ENCODE data around the gene UNCX. TPM values are rescaled to one million over a fixed set of nuclear protein-coding genes. Genes with fewer than 3 reads are reported as not detected.

UNCX gene
- total and polyA plus RNA-seq, 3 donors from 2014 or later: 0.24 TPM; not detected in 2

- no peak for DNase-seq
- TF ChIP-seq POLR2A (IDR thresholded peaks at IDR 0.05): no peak
- TF ChIP-seq, protein P1, sequence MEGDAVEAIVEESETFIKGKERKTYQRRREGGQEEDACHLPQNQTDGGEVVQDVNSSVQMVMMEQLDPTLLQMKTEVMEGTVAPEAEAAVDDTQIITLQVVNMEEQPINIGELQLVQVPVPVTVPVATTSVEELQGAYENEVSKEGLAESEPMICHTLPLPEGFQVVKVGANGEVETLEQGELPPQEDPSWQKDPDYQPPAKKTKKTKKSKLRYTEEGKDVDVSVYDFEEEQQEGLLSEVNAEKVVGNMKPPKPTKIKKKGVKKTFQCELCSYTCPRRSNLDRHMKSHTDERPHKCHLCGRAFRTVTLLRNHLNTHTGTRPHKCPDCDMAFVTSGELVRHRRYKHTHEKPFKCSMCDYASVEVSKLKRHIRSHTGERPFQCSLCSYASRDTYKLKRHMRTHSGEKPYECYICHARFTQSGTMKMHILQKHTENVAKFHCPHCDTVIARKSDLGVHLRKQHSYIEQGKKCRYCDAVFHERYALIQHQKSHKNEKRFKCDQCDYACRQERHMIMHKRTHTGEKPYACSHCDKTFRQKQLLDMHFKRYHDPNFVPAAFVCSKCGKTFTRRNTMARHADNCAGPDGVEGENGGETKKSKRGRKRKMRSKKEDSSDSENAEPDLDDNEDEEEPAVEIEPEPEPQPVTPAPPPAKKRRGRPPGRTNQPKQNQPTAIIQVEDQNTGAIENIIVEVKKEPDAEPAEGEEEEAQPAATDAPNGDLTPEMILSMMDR (IDR thresholded peaks at IDR 0.05): no peak
- Histone ChIP-seq H3K9me3 (no peaks in the 10 kb centered on the region), H3K36me3 (ENCODE audit: low read depth, missing control alignments) (no peaks in the 10 kb centered on the region), H3K27ac (no peak overlapping the region), H3K4me1 (peaks cover 3% of the 10 kb centered on the region), H3K27me3 (no peaks in the 10 kb centered on the region), H3K4me3 (no peak overlapping the region)
- WGBS, 2 donors: 5 to 6% methylated on average over 24 to 50 of the region's 51 CpGs
- intact Hi-C loops (cut with DNase I; ENCODE audit: low total_unique reads): no loop called here
These were observed 9.1 kb downstream of the UNCX start for GRCh38 chr7:1241603-1242255.

DNA sequence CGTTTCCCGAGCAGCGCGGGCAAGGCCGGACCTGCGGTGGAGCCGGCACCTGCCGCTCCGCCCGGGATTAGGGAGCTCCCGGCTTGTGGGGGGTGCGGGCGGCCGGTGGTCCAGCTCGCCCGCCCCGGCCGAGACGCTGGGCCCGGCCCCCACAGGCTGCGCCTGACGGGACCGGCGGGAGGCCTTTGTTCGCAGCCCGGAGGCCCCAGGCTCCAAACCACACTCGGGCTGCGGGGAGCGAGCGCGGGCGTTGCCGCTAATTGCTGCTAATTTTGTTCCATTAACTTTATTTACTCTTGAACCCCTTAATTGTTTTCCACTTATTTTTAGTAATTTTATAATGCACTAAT is 9.6 kb downstream of the UNCX start:
- Histone ChIP-seq H3K36me3 (ENCODE audit: low read depth, missing control alignments) (no peaks in the 10 kb centered on the region), H3K9me3 (no peaks in the 10 kb centered on the region), H3K4me3 (no peak overlapping the region), H3K4me1 (peaks cover 3% of the 10 kb centered on the region), H3K27ac (no peak overlapping the region), H3K27me3 (no peaks in the 10 kb centered on the region)
- TF ChIP-seq, protein P1 (IDR thresholded peaks at IDR 0.05): no peak
- TF ChIP-seq POLR2A (IDR thresholded peaks at IDR 0.05): no peak
- intact Hi-C loops (cut with DNase I; ENCODE audit: low total_unique reads): no loop called here
- WGBS, 2 donors: 6 to 8% methylated on average over 17 to 33 of the region's 33 CpGs
- DNase-seq: no peak

- H3K9me3 ChIP-seq: no peaks in the 10 kb centered on the region
- no peak overlapping the region for H3K27ac ChIP-seq
- no peak for TF ChIP-seq POLR2A (IDR thresholded peaks at IDR 0.05)
- TF ChIP-seq, protein P1 (IDR thresholded peaks at IDR 0.05): no peak
- DNase-seq: no peak
- WGBS, 2 donors: 5 to 6% methylated on average over 23 to 47 of the region's 53 CpGs
- H3K36me3 ChIP-seq (ENCODE audit: low read depth, missing control alignments): no peaks in the 10 kb centered on the region
- H3K27me3 ChIP-seq: no peaks in the 10 kb centered on the region
- intact Hi-C loops (cut with DNase I; ENCODE audit: low total_unique reads): no loop called here
- H3K4me3 ChIP-seq: no peak overlapping the region
- peaks cover 3% of the 10 kb centered on the region for H3K4me1 ChIP-seq
These were observed 10.1 kb downstream of the UNCX start for GRCh38 chr7:1242606-1243289.

GRCh38 chr7:1243290-1243963 is 10.8 kb downstream of the UNCX start:
- no peak for TF ChIP-seq POLR2A (IDR thresholded peaks at IDR 0.05)
- TF ChIP-seq, protein P1 (IDR thresholded peaks at IDR 0.05): no peak
- WGBS, 2 donors: 11 to 18% methylated on average over 15 to 17 of the region's 17 CpGs

More at GRCh38 chr7:1243290-1243963, 10.8 kb downstream of the UNCX start:
- peaks cover 5% of the 10 kb centered on the region for H3K27me3 ChIP-seq
- no peak for DNase-seq
- no peaks in the 10 kb centered on the region for H3K36me3 ChIP-seq (ENCODE audit: low read depth, missing control alignments)
- H3K4me3 ChIP-seq: no peak overlapping the region
- intact Hi-C loops (cut with DNase I; ENCODE audit: low total_unique reads): no loop called here
- no peaks in the 10 kb centered on the region for H3K9me3 ChIP-seq
- H3K27ac ChIP-seq: no peak overlapping the region
- H3K4me1 ChIP-seq: peaks cover 3% of the 10 kb centered on the region

Measured in testis (tissue), 3 donors.